PFSK-1 (cell line): Measurements from ENCODE around the gene TENT4B.

Experiments
- POLR2AphosphoS5 ChIP-seq: IDR thresholded peaks from 2 replicates; pipeline ENCODE4 v1.6.1; 2012; ENCODE audit warnings: low read depth, mild to moderate bottlenecking, control low read depth, low read length, moderate library complexity
- REST ChIP-seq, 2 experiments: IDR thresholded peaks; 2 replicates each; pipeline versions ENCODE4 v1.6.1 to v1.8.0; 2011 to 2012; ENCODE audit warnings: low read depth in 2 of 2, low read length in 2 of 2, control low read depth in 1 of 2, inconsistent platforms in 1 of 2, mild to moderate bottlenecking in 1 of 2, moderate library complexity in 1 of 2; ENCODE audit not compliant: insufficient read depth in 1 of 2
- TAF1 ChIP-seq: IDR thresholded peaks from 2 replicates; pipeline ENCODE4 v1.6.1; 2012; ENCODE audit warnings: low read length, control low read depth, borderline replicate concordance; ENCODE audit not compliant: insufficient read depth

- TF ChIP-seq TAF1 (no peak), POLR2AphosphoS5 (no peak; the same call in 1 of the 2 replicates), REST (IDR thresholded peaks at IDR 0.05; ENCODE audit: insufficient read depth in 1 of 2, low read depth in 2 of 2, low read length in 2 of 2) (no peak)
These were observed 727 bp upstream of the TENT4B start for GRCh38 chr16:50152351-50152806.
